Hepatocyte (in vitro differentiated cells): Measurements from ENCODE around the gene PLXND1.

Experiments
- CTCF ChIP-seq: fragments of 200-600 bp; sonication (generic); IDR thresholded peaks from 2 replicates; pipeline ENCODE4 v1.5.1; 2016; ENCODE audit warnings: antibody characterized with exemption, mild to moderate bottlenecking; ENCODE audit not compliant: poor library complexity
- EZH2 ChIP-seq: fragments of 200-600 bp; sonication (generic); IDR thresholded peaks from 2 replicates; pipeline ENCODE4 v1.6.1; 2016; ENCODE audit warnings: antibody characterized with exemption, mild to moderate bottlenecking, borderline replicate concordance

DNA sequence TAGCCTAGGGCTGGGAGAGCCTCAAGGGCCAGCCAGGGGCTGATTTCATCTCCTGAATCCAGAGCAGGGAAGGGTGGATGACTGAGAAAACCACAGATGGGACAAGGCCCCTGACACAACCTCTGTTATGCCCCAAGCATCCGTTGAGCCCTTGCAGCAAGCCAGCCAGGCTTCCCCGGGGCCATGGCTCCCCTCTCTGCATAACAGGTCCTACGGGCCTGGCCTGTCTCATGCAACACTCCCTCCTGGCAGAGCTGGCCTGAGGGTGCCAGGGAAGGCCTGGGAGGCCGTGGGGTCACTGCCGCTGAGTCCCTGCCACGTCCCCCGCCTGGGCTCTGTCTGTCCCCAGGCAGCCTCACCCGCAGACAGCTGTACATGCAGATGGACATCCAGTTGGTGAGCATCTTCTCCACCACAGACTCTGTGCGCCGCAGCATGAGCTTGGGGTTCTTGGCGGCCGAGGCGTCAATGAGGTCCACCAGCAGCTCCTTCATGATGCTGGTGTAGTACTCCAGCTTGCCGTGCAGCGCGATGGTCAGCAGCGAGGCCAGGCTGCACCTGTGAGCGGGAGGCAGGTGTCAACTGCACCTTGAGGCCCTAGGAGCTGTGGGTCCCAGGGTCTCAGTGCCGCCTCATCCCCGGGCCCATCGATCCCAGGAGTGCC lies 41.4 kb downstream of the PLXND1 start:
- no peak for TF ChIP-seq CTCF
- no peak for TF ChIP-seq EZH2
